ENCODE results near the gene DYNLL2.

- TF ChIP-seq, protein P1, sequence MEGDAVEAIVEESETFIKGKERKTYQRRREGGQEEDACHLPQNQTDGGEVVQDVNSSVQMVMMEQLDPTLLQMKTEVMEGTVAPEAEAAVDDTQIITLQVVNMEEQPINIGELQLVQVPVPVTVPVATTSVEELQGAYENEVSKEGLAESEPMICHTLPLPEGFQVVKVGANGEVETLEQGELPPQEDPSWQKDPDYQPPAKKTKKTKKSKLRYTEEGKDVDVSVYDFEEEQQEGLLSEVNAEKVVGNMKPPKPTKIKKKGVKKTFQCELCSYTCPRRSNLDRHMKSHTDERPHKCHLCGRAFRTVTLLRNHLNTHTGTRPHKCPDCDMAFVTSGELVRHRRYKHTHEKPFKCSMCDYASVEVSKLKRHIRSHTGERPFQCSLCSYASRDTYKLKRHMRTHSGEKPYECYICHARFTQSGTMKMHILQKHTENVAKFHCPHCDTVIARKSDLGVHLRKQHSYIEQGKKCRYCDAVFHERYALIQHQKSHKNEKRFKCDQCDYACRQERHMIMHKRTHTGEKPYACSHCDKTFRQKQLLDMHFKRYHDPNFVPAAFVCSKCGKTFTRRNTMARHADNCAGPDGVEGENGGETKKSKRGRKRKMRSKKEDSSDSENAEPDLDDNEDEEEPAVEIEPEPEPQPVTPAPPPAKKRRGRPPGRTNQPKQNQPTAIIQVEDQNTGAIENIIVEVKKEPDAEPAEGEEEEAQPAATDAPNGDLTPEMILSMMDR (conservative IDR thresholded peaks at IDR 0.05; ENCODE audit: low read length): no peak
- no peak for TF ChIP-seq EZH2phosphoT487 (IDR thresholded peaks at IDR 0.05; ENCODE audit: borderline replicate concordance, low read depth, low read length)
Measured at GRCh38 chr17:58050966-58051365, 32.3 kb upstream of the DYNLL2 start.

Data from OCI-LY7 (cell line).